Brain microvascular endothelial cell (primary cell): Measurements from ENCODE around the gene UHRF1.

Experiments
- DNase-seq: peaks from one replicate; pipeline ENCODE4 v3.0.0-alpha.2; 2020
- H3K27ac ChIP-seq: fragments of 250-450 bp; sonication (Bioruptor Pico); 2 replicates; pipeline ENCODE4 v1.5.1; 2020; ENCODE audit warnings: mild to moderate bottlenecking, moderate library complexity
- H3K27me3 ChIP-seq: fragments of 250-450 bp; sonication (Bioruptor Pico); replicated peaks from 2 replicates; pipeline ENCODE4 v1.5.1; 2020; ENCODE audit warnings: mild to moderate bottlenecking
- H3K36me3 ChIP-seq: fragments of 250-450 bp; sonication (Bioruptor Pico); replicated peaks from 2 replicates; pipeline ENCODE4 v1.5.1; 2020; ENCODE audit warnings: mild to moderate bottlenecking
- H3K4me3 ChIP-seq: 2 replicates; pipeline ENCODE4 v1.5.1; 2011; ENCODE audit warnings: low read depth, mild to moderate bottlenecking, control low read depth, low read length, moderate library complexity
- CTCF ChIP-seq: IDR thresholded peaks from 2 replicates; pipeline ENCODE4 v1.5.1; 2011; ENCODE audit warnings: low read depth, mild to moderate bottlenecking, moderate library complexity, low read length, control low read depth, inconsistent platforms; ENCODE audit errors: missing control alignments
- in situ Hi-C: cut with HindIII; loops from 2 replicates; pipeline ENCODE4 v1.10.0; 2017; ENCODE audit warnings: low sequenced_read_pairs, low pct_ligation_motif_present

Gene UHRF1

GRCh38 chr19:4868286-4868834, 40.9 kb upstream of the UHRF1 start:
- Histone ChIP-seq H3K27me3 (no peaks in the 10 kb centered on the region), H3K36me3 (peaks cover 5% of the 10 kb centered on the region), H3K27ac (peak overlapping the region; percentile 76), H3K4me3 (no peak overlapping the region)
- in situ Hi-C loops: no loop called here
- no peak for DNase-seq
- no peak for TF ChIP-seq CTCF

GRCh38 chr19:4870025-4870700, 39.1 kb upstream of the UHRF1 start:
- no peak overlapping the region for H3K4me3 ChIP-seq
- H3K36me3 ChIP-seq: no peaks in the 10 kb centered on the region
- no peaks in the 10 kb centered on the region for H3K27me3 ChIP-seq
- TF ChIP-seq CTCF: no peak
- DNase-seq: peak; percentile 90
- in situ Hi-C loops: no loop called here
- peak overlapping the region; percentile 77 for H3K27ac ChIP-seq

- TF ChIP-seq CTCF: no peak
- no peak for DNase-seq
- Histone ChIP-seq H3K27me3 (no peaks in the 10 kb centered on the region), H3K4me3 (no peak overlapping the region), H3K36me3 (no peaks in the 10 kb centered on the region), H3K27ac (no peak overlapping the region)
- in situ Hi-C loops: no loop called here
Measured at GRCh38 chr19:4871711-4872110, 37.6 kb upstream of the UHRF1 start.

- no peak for TF ChIP-seq CTCF
- DNase-seq: no peak
- in situ Hi-C loops: no loop called here
- Histone ChIP-seq H3K27ac (no peak overlapping the region), H3K27me3 (no peaks in the 10 kb centered on the region), H3K36me3 (no peaks in the 10 kb centered on the region), H3K4me3 (no peak overlapping the region)
Measured at GRCh38 chr19:4873930-4874329, 35.4 kb upstream of the UHRF1 start.

GRCh38 chr19:4877753-4878490, 31.4 kb upstream of the UHRF1 start:
- H3K4me3 ChIP-seq: no peak overlapping the region
- H3K27ac ChIP-seq: no peak overlapping the region
- no peaks in the 10 kb centered on the region for H3K36me3 ChIP-seq
- DNase-seq: no peak
- in situ Hi-C loops: no loop called here
- no peak for TF ChIP-seq CTCF
- H3K27me3 ChIP-seq: no peaks in the 10 kb centered on the region
